ENCODE data around the gene MAPKAP1. TPM values are rescaled to one million over a fixed set of nuclear protein-coding genes. Genes with fewer than 3 reads are reported as not detected.

MAPKAP1 gene
- total RNA-seq, 2 donors from 2014 or later = 62.1 to 78.9 TPM

GRCh38 chr9:125609744-125610143 lies 97.3 kb downstream of the MAPKAP1 start:
- no peak for DNase-seq (ENCODE audit: low spot score)
- Histone ChIP-seq H3K36me3 (no peaks in the 10 kb centered on the region), H3K9me3 (no peaks in the 10 kb centered on the region), H3K27ac (no peak overlapping the region), H3K4me3 (no peak overlapping the region), H3K27me3 (no peaks in the 10 kb centered on the region), H3K4me1 (peaks cover 0 to 9% of the 10 kb centered on the region in 2 donors)
- no peak for TF ChIP-seq CTCF (IDR thresholded peaks at IDR 0.05)

DNA sequence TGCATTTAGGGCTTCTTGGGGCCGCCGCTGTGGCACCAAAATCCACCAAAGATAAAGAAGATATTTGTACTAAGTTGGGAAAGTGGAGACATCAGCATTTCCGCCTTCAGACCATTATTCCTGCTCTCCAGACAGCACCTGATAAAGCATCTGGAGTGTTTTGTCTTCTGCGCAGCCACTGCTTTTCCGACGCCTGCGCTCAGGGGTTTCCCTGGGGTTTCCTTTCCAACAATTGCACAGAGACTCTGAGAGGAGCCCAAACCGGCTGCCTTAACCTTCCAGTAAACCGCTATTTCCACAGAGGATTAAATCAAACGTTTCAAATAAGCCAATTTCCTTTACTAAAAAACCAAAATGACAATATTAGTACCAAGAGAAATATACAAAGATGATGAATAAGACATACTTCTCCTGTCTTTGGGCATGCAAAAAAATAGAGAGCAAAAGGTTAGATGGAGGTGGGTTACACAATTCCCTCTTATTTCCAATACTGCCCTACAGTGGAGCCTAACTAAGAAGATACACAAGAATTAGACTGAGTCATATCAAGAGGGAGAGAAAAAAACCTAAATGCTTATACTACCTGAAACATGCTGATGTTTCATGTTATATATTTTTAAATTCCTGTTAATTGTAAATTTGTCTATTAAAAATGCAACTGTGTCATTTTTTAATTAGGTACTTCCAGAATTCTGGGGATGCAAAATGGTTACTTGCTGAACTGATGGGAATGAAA lies 98.4 kb downstream of the MAPKAP1 start:
- no peaks in the 10 kb centered on the region for H3K36me3 ChIP-seq
- no peak overlapping the region for H3K27ac ChIP-seq
- no peak for TF ChIP-seq CTCF (IDR thresholded peaks at IDR 0.05)
- H3K4me3 ChIP-seq = no peak overlapping the region
- no peaks in the 10 kb centered on the region for H3K27me3 ChIP-seq
- H3K4me1 ChIP-seq = peaks cover 0 to 9% of the 10 kb centered on the region in 2 donors
- no peaks in the 10 kb centered on the region for H3K9me3 ChIP-seq
- no peak for DNase-seq (ENCODE audit: low spot score)

GRCh38 chr9:125604196-125604595 lies 102.8 kb downstream of the MAPKAP1 start:
- no peaks in the 10 kb centered on the region for H3K9me3 ChIP-seq
- no peaks in the 10 kb centered on the region for H3K4me1 ChIP-seq
- no peak for TF ChIP-seq CTCF (IDR thresholded peaks at IDR 0.05)
- DNase-seq (ENCODE audit: low spot score) = no peak
- no peak overlapping the region for H3K4me3 ChIP-seq
- no peak overlapping the region for H3K27ac ChIP-seq
- no peaks in the 10 kb centered on the region for H3K27me3 ChIP-seq
- no peaks in the 10 kb centered on the region for H3K36me3 ChIP-seq

DNA sequence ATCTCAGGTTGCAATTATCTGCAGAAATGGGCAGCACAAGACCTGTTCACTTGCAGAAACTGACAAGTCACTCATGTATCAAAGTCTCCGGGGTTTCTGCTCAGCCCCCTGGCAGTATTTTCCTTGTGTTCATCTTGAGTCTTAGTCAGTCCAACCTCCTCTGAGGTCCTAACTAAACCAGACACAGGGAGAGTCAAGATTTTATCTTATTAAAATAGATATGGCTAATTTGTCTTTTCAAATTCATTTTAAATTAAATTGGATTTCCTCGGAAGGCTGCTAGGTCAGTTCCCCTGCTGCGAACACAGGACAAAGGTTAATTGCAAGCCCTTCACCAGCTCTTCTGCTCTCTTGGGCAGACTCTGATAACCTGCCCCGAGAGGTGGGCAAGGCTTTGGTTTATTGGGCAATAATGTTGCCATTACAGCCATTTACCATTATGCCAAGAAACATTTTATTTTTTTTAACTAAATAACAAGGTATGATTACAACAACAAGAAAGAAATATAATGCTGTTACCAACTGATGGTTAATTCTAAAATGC lies 103.5 kb downstream of the MAPKAP1 start:
- no peak overlapping the region for H3K27ac ChIP-seq
- no peaks in the 10 kb centered on the region for H3K36me3 ChIP-seq
- TF ChIP-seq CTCF (IDR thresholded peaks at IDR 0.05) = no peak
- no peak for DNase-seq (ENCODE audit: low spot score)
- no peaks in the 10 kb centered on the region for H3K27me3 ChIP-seq
- H3K4me3 ChIP-seq = no peak overlapping the region
- H3K4me1 ChIP-seq = no peaks in the 10 kb centered on the region
- H3K9me3 ChIP-seq = no peaks in the 10 kb centered on the region

- no peak for DNase-seq (ENCODE audit: low spot score)
- no peaks in the 10 kb centered on the region for H3K27me3 ChIP-seq
- no peaks in the 10 kb centered on the region for H3K9me3 ChIP-seq
- no peak overlapping the region for H3K27ac ChIP-seq
- H3K4me3 ChIP-seq = no peak overlapping the region
- no peaks in the 10 kb centered on the region for H3K4me1 ChIP-seq
- no peak for TF ChIP-seq CTCF (IDR thresholded peaks at IDR 0.05)
- no peaks in the 10 kb centered on the region for H3K36me3 ChIP-seq
Observed at GRCh38 chr9:125601961-125602360, 105.0 kb downstream of the MAPKAP1 start.

Measured in right atrium auricular region (tissue), 2 donors.